ENCODE data around the gene JAM3. TPM values are rescaled to one million over a fixed set of nuclear protein-coding genes. Genes with fewer than 3 reads are reported as not detected.
"Not testable (repeated sequence)": the region's sequence is repeated elsewhere in the genome, so short reads cannot be mapped to it uniquely, and the experiment has no call there.

JAM3 gene
- total RNA-seq, 2 donors from 2014 or later = 5.1 to 10.7 TPM

GRCh38 chr11:134153147-134153905 is 84.5 kb downstream of the JAM3 start:
- no peak for DNase-seq
- no peak for ATAC-seq
- intact Hi-C loops (cut with DNase I, micrococcal nuclease) = no loop called here

DNA sequence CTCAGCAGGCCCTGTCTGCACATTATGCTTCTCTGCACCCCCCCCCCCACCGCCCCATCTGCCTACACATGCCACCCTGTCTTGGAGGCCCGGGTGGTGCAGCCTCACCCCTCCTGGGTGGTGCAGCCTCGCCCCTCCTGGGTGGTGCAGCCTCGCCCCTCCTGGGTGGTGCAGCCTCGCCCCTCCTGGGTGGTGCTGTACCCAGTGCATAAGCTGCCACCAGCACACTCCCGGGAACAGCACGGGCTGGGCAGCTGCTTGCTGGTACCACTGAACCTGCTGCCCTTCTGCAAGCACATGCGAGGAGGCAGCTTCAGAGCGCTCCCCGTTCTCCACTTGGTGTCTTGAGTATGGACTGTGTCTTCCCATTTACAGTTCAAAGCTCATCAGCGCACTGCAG is 85.6 kb downstream of the JAM3 start:
- DNase-seq (no peak), ATAC-seq (no peak)
- intact Hi-C loops (cut with DNase I, micrococcal nuclease) = no loop called here

- ATAC-seq = no peak
- no peak for DNase-seq
- intact Hi-C loops (cut with DNase I, micrococcal nuclease) = no loop called here
Measured at GRCh38 chr11:134155456-134155855, 86.6 kb downstream of the JAM3 start.

GRCh38 chr11:134155946-134156865 is 87.3 kb downstream of the JAM3 start:
- ATAC-seq = no peak

GRCh38 chr11:134157451-134157850 is 88.6 kb downstream of the JAM3 start:
- ATAC-seq (no peak), DNase-seq (no peak)
- intact Hi-C loops (cut with DNase I, micrococcal nuclease) = no loop called here

More at GRCh38 chr11:134155946-134156865, 87.3 kb downstream of the JAM3 start:
- DNase-seq = no peak
- intact Hi-C loops (cut with DNase I, micrococcal nuclease) = no loop called here

DNA sequence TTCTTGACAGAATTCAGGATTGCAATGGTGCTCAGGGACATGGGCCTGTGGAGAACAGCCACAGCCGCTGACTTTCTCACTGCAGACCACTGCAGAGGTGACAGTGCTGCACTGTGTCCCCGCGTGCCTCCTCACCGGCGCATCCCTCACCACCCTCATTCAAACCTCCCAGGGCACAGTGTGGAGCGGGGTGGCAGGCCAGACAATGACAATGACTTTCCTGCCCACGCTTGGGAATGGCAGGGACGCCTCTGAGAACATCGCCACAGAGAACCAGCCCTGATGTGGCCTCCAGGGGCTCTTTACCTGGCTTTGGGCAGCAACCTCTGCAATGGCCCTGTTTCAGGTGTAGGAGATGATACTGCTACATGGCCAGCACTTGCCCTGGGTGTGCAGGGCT is 89.2 kb downstream of the JAM3 start:
- intact Hi-C loops (cut with DNase I, micrococcal nuclease) = no loop called here
- DNase-seq (no peak), ATAC-seq (no peak)

DNA sequence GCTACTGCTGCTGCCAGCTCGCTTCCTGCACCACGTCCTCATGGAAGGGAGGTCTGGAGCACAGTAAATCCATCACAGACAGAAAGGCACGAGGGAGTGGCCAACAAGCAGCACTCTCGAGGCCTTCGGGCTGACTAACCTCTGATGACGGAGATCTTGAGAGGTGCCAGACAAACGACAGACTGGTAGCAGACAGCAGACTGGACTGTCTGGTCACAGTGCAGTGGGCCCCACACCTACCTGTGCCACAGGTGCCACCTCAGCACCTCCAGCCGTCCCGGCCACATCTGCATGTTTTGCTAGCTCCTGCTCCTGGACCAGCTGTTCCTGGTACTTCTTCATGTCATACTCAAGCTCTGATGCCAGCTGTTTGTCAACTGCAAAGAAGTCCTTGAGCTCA is 90.8 kb downstream of the JAM3 start:
- ATAC-seq (no peak), DNase-seq (no peak)
- intact Hi-C loops (cut with DNase I, micrococcal nuclease) = no loop called here

- no peak for ATAC-seq
Measured at GRCh38 chr11:134164490-134165370, 95.9 kb downstream of the JAM3 start.

GRCh38 chr11:134170177-134170918 is 101.5 kb downstream of the JAM3 start:
- intact Hi-C loops (cut with DNase I, micrococcal nuclease) = no loop called here
- ATAC-seq (no peak), DNase-seq (no peak)

More at GRCh38 chr11:134164490-134165370, 95.9 kb downstream of the JAM3 start:
- intact Hi-C loops (cut with DNase I, micrococcal nuclease) = no loop called here
- no peak for DNase-seq

DNA sequence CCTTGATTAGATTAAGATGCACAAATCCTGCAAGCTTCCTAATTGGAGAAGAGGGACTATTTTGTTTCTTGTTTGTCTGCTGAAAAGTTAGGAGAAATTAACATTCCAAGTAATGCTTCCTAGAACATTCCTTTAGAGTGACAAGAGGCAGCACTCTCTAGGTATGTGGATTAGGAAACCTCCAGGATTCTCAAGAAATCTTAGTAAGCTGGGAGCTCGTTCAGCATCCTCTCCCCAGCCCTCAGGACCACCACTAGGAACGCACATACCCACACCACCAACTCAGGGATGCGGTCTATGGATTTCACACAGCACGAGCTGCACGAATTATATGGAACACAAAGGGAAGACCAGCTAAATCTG is 102.0 kb downstream of the JAM3 start:
- intact Hi-C loops (cut with DNase I, micrococcal nuclease) = no loop called here
- ATAC-seq (no peak), DNase-seq (no peak)

- intact Hi-C loops (cut with DNase I, micrococcal nuclease) = no loop called here
- DNase-seq = no peak
- ATAC-seq = no peak
Measured at GRCh38 chr11:134171951-134172350, 103.1 kb downstream of the JAM3 start.

DNA sequence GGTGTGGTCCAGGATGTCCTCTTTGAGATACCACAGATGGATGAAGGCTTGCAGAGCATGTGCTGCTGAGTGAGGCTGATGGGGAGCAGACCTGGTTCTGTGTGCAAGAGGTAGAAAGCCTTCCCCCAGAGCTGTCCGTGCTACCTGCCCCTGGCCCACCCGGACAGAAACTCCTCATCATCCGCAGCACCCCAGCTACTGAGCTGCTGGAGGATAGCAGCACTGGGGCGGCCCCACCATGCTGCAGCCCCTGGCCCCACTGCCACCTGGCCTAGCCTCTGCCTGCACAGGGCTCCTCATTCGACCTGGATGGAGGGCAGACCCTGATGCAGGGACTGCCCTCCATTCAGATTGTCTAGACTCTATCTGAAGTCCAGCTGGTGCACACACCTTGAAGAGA is 104.4 kb downstream of the JAM3 start:
- no peak for ATAC-seq
- no peak for DNase-seq
- intact Hi-C loops (cut with DNase I, micrococcal nuclease) = no loop called here

GRCh38 chr11:134176284-134176683 is 107.4 kb downstream of the JAM3 start:
- ATAC-seq (no peak), DNase-seq (no peak)
- intact Hi-C loops (cut with DNase I, micrococcal nuclease) = no loop called here

DNA sequence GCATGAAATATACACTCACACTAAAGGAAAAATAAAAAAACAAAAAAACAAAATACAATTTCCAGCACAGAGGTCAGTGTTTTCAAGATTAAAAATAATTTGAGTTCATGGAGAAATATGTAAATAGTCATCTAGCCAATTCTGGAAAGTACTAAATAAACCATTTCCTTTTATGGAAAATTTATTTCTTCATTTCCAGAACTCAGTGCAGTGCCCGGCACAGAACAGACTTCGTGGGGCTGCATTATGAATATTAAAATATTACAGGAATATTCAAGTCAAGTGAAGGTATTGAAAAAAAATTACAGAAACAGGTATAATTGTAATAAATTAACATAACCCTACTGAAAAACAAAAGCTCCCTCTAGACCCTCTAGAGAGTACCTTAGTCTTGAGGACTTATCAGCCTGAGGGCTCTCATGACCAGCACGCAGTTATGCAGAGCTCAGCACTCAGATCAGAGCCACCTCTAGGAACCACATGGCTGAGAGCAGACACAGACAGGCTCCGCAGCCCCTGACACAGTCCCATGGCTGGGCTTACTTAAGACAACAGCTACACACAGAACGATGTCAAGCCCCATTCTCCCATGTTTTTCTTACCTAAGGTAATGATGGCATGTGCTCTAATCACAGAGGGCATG is 109.3 kb downstream of the JAM3 start:
- no peak for DNase-seq
- no peak for ATAC-seq
- intact Hi-C loops (cut with DNase I, micrococcal nuclease) = no loop called here

DNA sequence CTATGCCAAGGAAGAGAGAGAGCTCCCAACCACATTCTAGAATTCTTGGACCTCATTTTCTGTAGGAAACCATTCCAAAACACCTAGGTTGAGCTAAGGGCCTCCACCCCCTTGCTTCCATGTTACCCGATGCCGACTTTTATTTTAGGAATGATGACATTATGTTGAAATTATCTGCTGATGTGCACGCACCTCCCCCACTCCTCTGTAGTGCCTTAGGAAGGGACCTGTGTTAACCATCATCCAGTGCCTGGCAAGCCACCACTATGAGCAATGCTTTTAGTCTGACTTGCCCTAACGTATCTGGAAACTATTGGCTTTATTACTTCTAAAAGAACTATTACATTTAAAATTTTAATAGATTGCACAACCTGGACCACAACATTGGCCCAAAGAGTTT is 112.8 kb downstream of the JAM3 start:
- intact Hi-C loops (cut with DNase I, micrococcal nuclease) = no loop called here
- no peak for ATAC-seq
- no peak for DNase-seq

- intact Hi-C loops (cut with DNase I, micrococcal nuclease); DNase-seq; ATAC-seq: not testable (repeated sequence)
Measured at GRCh38 chr11:134188092-134188491, 119.2 kb downstream of the JAM3 start.

- no peak for ATAC-seq
- intact Hi-C loops (cut with DNase I, micrococcal nuclease) = no loop called here
Measured at GRCh38 chr11:134196756-134197155, 127.9 kb downstream of the JAM3 start.

DNA sequence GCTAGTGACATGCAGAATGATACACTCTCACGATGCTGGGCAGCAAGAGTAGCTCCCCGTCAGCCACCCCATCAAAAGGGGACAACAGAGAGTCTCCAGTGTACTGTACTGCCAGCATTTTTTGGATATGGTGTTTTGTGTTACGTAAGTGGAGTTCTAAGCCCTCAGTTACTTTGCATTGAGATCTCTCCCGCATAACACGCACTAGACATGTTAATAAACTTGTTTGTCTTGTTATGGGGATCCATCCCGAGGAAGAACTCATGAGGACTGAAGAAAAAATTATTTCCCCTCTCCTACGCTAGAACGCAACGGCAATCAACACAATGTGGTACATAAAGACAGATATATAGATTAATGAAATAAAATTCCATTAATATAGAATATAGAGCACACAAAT is 130.7 kb downstream of the JAM3 start:
- ATAC-seq = no peak
- intact Hi-C loops (cut with DNase I, micrococcal nuclease) = no loop called here
- no peak for DNase-seq

More at GRCh38 chr11:134196756-134197155, 127.9 kb downstream of the JAM3 start:
- no peak for DNase-seq
